NCI-H446 treated with DMSO at 0.1 percent for 48 hours (cell line): ENCODE results near the gene ZNF783.

Experiments
- DNase-seq: peaks from one replicate; lab custom pipeline; 2025; lab: John Stamatoyannopoulos, UW

The ZNF783 gene

DNA sequence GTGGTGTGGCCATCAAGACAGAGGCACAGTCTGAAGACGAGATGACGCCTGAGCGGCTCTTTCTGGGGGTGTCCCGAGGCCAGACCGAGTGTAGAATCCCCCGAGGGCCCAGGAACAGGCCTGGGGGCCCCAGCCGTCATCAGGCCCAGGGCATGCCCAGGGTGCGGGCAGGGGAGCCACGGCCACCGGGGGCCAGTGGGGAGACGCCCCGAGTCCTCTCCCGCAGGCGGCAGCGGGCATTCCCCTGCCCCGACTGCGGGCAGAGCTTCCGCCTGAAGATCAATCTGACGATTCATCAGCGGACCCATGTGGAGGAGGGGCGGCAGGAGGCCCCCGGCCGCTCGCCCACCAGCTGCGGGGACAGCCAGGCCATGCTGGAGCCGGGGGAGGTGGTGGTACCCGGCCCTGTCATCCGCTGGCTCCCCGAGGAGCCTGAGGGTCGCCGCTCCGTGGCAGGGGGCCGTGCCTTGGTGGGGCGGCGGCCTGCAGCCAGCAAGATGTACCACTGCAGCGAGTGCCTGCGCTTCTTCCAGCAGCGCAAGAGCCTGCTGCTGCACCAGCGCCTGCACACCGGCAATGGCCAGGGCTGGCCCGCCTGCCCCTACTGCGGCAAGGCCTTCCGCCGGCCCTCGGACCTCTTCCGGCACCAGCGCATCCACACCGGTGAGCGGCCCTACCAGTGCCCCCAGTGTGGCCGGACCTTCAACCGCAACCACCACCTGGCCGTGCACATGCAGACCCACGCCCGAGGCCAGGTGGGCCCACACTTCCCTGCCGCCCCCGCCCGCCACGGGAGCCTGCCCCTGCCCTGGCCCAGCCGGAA, 19.7 kb downstream of the ZNF783 start:
- no peak for DNase-seq

DNA sequence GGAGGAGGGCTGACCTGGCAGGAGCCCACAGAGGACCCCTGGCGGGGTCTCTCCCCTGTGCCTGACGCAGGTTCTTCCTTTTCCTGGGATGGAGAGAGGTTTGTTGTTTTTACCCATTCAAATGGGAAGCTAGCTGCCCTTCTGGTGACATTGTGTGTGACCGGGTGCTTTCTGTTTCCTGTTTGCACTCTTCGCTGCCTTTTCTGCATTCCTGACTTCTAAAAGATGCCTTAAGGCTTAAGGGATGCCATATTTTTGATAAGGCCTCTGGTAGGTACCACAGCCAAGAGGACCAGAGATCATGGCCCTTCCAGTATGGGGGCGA, 20.3 kb downstream of the ZNF783 start:
- no peak for DNase-seq

DNA sequence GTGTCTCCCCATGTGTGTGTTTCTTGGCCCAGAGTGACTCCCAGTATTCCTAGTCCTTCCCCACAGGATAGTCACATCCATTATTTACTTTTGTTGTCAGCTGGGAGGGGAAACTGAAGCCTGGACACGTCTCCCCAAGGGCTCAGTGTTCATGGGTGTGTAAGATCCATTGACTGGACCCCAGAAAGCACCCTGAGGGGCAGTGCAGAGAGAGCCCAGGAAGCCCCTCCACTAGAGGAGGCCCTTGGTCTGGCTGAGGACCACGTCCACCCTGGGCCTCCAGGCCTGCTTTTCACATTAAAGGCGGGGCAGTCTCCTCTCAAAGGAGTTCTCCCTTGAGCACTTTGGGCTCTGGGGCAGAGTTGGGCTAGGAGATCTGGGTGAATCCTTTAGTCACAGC, 21.3 kb downstream of the ZNF783 start:
- DNase-seq, result no peak

DNA sequence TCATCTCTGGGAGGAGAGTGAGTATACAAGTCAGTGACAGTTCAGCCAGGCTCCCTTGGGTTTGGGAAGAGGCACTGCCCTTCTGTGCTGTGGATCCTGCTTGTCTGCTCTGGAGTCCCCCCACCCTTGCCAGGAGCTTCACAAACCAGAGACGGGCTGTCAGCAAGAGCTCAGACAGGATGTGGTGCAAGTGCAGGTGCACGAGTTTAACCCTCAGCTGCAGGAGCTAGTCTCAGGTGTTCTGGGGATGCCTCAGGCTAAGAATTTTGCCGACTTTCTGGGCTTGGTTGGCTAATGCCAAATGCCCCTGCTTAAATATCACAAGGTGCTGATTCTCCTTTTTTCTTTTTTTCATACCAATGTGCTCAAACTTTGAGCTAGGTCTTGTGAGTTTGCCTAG, 22.3 kb downstream of the ZNF783 start:
- DNase-seq, result no peak

DNA sequence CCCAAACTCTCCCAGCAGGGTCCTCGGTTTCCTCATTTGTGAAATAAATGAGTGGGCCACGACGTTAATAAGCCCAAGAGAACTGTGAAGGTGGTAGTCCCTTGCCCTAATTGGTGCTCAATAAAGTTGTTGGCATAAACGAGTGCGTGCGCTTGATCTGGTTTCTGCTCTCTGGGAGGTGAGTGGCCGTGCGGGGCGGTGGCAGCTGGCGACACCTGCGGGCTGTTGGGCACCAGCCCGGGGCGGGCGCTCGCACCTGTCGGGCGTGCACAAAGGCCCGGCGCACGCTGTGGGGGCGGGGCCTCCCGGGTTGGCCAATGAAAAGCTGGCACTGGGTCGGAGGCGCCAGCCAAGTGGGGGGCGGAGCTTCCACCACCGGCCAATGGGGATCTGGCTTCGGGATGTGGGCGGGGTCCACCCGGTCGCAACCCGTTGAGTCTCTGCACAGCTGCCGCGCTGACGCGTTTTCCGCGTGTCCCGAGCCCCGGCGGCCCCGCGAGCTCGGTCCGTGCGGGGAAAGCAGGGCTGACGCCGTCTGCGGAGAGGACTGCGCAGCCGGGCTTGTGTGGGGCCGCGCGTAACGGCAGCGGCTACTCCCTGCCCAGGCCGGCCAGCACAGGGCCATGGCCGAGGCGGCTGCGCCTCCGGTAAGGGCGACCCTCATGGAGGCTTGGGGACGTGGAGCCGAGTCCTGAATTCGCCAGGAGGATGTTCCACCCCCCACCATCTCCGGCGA, 23.0 kb downstream of the ZNF783 start:
- DNase-seq, result peak; percentile 69

DNA sequence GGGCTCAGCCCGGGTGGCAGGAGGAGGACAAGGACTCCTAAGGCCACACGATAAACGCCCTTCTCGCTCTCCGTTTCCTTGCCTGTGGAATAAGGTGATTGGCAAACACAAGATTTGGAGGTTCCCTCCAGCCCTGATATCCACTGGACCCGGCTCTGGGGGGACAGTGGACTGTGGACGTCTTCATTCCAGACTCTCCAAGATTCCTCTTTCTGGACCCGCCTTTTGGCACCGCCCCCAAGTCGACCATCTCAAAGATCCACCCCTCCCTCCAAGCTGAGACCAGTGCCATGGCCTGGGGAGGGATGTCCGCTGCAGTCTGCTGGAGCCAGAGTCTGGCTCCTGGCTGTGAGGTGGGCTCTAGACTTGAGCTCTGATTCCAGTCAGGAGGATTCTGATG, 23.6 kb downstream of the ZNF783 start:
- DNase-seq, result no peak

DNA sequence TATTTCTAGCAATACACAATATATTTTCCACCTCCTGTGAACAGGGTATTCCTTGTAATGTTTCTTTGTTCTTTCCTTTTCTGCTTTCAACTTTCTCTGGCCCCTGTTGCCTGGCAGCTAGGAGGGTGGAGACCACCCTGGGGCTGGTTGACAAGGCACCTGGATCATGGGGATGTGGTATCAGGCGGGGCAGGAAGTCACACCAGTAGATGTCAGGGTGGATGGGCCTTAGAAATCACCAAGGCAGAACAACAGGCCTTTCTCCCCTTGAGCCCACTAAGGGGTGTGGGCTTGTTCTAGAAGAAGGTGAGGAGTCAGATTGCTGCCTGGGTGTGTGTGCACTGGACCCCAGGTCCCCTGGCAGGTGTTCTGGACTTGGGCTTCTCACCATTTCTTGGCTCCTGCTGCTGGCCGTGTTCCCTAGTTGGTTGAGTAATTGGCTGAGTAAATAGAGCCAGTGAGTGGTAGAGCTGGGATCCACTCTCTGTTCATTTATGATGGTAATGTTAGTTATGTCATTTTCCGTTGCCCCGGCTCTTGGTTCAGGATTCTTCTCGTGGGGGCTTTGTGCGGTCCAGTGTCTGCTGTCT, 24.9 kb downstream of the ZNF783 start:
- no peak for DNase-seq

DNA sequence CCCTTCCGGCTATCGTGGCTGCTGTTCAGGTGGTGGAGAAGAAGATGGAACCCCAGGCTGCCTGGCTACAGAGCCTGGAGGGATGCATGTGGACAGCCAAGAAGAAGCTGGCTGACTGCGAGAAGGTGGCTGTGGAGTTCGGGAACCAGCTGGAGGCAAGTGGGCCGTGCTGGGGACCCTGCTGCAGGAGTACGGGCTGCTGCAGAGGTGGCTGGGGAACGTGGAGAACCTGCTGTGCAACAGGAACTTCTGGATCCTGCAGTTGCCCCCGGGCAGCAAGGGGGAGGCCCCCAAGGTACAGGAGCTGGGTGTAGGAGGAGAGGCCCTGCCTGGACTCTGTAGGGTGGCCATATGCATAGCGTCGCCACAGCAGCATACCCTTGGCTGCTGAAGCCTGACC, 25.6 kb downstream of the ZNF783 start:
- DNase-seq, result no peak

DNA sequence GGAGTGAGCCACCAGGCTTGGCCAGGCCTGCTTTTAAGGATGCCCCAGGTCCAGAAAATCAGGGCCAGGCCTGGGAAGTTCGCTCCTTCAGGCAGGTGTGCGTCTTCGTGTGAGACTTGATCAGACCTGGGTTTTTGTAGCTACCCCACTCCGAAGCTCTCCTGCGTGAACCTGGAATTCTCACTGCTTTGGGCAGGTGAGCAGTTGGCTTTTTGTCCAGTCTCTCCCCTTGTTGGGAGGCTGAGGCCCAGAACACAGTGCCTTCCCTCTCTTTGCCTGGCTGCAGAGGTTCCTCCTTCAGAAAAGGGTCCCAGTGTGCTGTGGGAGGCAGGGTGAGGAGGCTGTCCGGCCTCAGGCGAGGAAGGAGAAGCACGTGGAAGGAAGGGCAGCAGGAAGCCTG, 27.3 kb downstream of the ZNF783 start:
- DNase-seq, result no peak

DNA sequence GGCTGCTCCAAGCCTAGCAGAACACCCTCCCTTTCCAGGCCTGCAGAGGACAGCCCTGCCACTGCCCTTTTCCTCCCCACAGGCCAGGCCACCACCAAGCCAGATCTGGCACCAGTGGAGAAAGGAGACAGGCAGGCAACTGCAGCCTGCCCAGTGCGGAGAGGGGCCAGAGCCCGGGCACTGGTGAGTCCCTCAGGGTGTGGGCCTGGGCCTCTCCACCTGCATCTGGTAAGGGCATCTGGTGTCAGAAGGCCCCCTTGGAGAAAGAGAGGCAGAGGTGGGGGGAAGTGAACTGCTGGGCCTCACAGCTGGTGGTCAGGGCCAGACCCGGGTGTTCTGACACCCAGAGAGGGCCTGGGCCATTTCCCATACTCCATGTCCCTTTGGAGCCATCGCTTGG, 27.9 kb downstream of the ZNF783 start:
- DNase-seq, result no peak

DNA sequence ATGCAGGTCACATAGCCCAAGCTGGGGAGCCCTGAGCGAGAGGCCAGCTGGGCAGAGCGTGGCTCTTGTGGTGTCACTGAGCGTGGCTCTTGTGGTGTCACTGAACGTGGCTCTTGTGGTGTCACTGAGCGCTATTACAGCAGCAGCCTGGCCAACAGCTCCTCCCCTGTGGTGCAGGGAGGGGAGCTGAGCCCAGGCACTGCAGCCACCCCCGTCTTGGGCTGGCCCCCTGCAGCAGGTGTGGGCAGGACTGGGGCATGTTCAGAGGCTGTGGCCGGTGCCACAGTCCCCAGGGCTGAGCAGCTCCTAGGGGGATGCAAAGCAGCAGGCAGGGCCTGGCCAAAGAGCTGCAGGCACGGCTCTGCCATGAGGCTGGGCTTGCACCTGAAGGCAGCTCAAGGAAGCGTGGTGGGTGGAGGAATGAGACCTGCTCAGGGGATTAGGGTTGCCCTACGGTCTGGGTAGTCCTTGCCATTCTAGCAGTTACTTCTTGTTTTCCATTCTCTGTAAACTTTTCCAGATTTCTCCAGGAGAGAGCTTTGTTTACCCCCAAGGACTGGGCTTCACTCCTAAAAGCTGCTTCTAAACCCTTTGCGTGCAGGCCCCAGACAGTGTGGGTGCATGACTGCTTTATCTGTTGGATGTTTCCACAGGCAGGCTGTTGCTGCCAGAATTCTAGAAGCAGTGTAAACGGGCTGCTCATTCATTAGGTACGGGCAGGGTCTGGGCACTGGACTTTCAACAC, 29.2 kb downstream of the ZNF783 start:
- no peak for DNase-seq

DNA sequence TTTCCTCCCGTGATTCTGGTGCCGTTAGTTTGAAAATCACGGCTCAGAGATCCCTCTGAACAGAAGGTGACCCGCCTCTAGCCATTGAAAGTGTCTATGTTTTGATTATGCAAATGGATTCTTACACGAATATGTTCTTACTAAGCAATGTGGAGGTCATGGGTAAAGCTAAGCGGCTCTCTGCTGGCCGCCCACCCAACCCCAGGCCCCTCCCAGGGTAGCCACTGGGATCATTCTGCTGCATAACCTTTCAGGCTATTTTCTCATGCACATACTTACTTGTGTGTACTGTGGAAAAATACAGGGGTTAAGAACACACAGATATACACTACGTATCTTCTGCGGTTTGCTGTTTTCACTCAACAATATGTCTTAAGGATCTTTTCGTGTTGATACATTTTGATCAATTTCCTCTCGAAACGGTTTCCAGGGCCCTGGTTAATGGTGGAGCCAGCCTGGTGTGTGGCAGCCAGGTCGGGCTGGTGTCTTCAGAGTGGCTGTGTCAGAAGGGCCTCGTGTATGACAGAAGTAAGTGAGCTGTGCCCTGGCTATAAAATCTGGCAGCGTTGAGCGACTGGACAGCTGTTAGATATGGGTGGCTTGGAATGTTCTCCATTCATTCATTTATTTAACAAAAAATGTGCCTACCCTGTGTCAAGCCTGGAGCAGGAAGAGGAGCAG, 29.9 kb downstream of the ZNF783 start:
- no peak for DNase-seq

DNA sequence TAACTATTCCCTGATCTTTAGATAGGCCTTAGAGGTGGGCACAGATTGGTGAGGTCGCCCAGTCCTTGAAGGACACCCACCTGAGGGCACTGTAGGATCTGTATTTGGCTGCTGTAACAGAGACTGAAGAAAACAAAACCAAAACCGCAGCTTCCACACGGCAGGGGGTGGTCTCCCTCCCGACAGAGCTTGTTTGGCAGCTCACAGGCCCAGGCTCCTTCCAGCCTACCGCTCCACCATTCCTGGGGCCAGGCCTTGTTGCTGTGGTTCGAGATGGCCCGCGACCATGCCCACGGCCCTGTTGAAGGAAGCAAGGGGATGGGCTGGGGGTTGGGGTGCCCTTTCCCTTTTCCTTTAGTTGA, 30.4 kb downstream of the ZNF783 start:
- no peak for DNase-seq

DNA sequence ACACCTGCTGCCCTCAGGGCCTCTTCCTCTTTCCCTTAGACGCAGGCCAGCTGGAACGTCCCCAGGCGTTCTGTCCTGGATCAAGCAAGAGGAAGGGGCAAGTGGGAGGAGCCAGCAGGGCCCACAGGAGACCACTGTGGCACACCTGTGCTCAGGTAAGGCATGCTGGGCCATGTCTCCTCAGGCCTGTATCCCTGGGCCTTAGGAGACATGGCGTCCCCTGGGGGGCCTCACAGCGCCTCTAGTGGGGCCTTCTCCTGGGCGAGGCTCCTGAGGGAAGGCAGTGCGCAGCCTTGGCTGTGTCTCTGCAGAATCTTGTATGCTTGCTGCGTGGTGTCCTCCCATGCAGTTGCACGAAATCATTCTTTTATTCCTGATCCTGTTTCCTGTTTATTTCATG, 31.3 kb downstream of the ZNF783 start:
- no peak for DNase-seq

DNA sequence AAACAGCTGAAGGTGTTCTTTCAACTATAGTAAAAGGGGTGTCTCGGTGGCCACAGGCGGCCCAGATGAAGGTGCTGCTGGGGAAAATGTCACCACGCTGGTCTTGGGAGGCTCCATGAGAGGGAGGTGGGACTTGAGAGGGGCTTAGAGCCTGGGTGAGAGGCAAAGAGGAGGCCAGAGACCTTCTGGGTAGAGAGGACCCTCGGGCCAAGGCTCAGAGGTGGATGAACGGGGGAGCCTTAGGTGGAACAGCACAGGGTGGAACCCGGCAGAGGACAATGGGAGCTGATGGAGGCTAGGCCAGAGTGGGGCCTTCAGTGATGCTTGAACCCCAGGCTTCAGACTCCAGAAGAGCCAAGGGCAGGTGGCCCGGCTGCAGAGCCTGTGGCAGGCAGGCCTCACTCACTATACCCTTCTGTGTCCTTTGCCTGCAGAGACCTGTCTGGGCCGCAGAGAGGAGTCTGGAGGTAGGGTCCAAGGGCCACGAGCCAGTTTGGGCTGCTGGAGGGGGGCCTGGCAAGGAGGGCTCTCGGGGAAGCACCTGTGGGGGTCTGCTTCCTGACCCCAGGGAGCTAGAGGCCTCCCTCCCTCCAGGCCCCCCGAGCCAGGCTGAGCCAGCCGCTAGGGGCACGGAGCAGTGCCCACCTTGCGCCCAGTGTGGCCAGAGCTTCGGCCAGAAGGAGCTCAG, 32.1 kb downstream of the ZNF783 start:
- DNase-seq, result no peak

DNA sequence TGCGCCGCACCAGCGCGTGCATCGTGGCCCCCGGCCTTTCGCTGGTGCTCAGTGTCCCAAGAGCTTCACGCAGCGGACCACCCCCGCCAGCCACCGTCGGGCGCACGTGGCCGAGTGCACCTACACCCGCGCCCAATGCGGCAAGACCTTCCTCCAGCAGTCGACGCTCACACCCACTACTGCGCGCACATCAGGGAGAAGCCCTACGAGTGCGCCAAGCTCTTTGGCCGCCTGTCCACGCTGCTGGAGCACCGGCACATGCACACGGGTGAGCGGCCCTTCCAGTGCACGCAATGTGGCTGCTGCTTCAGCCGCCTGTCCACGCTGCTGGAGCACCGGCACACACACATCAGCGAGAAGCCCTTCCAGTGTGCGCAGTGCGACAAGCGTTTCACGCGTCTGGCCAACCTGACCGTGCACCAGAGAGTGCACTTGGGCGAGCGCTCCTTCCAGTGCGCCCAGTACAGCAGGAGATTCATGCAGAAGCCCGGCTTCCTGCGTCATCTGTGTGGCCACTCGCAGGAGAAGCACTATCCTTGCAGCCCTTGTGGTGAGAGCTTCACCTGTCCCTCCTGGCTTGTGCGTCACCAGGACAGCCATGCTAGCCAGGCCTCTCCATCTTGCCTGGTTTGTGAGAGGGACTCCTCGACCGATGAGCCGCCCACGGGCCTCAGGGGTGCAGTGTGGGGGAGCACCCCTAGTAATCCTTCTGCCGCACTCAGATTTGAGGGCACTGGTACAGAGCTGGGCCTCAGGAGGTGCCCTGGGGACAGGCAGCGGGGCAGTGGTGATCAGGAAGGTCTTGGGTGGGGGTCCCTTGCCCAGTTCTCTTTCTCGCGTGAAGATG, 32.9 kb downstream of the ZNF783 start:
- DNase-seq, result no peak

DNA sequence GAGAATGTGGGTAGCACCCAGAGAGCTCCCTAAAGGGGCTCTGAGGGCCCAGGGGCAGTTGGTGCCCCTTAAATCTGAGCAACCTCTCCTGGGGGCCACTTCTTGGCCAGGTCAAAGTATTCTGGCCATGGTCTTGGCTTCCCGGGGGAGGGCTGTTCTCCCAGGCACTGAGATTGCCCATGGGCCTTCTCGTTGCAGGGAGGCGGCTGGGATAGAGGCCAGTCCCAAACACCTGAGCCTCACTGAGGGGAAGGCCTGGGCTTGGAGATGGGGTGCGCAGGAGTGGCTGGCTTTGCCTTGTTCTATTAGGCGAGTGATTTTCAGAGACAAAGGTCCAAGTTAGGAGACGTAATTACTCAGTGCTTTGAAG, 33.5 kb downstream of the ZNF783 start:
- DNase-seq, result no peak

DNA sequence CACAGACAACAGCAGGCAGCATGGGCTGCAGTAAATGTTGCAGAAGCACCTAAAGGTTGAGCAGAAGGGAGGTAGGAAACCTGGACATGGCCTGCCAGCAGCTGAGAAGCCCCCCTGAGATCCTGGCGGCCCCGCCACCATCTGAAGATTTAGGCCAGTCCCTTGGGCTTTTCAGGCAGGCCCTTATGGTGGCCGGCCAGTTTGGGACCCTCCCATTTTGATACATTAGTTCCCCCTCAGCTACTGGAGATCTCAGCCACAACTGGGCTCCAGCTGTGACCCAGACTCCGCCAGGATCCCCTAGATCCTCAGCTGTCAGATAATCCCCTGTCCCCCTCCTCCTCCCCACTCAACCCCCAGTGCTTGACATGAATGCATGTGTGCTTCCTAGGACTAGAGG, 34.4 kb downstream of the ZNF783 start:
- DNase-seq, result no peak

DNA sequence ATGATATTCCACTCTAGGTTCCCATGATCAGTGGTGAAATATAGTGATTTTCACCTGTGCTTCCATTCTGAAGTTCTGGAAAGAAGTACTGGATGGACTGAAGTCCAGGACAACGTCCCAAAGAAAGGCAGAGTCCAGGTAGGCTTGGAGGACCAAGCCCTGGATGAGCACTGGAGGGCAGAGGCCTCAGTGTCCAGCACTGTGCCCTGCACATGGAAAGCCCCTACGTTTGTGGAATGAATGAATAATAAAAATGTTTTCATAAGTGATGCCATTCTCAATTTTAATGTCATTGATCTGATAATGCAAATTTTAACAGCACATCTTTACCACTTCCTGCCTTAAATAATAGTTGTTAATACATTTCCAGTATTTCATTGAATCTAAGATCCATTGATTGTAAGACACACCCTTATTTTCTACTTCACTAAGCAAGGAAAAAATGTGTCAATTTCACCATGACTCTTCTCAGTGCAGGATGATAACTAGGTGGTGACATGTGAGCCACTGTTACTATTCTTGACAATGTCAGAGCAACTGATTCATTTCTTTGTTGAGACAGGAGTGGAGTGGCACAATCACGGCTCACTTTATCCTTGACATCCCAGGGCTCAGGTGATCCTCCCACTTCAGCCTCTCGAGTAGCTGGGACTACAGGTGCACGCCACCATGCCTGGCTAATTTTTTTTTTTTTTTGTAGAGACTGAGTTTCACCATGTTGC, 35.2 kb downstream of the ZNF783 start:
- no peak for DNase-seq
